ENCODE data around the gene GRIK4. TPM values are rescaled to one million over a fixed set of nuclear protein-coding genes. Genes with fewer than 3 reads are reported as not detected.

GRIK4 gene
- polyA plus RNA-seq, 1 donor from 2014 or later, result 3.4 TPM

DNA sequence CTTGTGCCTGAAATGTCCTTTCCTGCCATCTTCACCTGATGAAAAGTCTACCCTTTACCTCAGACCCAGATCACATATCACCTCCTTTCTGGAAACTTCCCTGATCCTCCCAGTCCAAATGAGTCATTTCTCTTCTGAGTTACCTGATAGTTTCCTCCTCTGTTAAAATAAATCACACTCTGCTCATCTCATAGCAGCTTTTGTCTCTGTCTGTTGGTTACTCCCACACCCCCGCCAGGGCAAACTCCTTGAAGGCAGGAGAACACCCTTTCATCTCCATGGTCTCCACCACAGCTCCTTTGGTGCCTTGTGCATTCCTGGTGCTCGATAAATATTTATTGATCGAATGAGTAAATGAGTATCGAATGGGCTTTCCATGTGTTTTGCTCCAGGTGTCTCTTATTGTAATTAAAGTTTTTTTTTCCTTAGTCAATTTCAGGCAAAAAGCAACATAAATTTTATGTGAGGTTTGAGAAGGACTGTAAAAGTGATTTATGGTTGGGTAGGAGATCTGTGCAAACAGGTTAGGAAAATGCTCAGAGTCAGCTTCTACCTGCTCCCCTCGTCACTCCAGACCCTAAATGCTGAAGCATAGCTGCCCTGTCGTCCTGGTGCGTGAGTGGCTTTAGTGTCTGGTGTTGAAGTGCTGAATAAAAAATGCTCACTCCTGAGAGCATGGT, 178.2 kb downstream of the GRIK4 start:
- H3K9ac ChIP-seq (ENCODE audit: low read length), result no peak overlapping the region
- no peaks in the 10 kb centered on the region for H3K36me3 ChIP-seq (ENCODE audit: insufficient read depth, low read length)
- H3K4me3 ChIP-seq (ENCODE audit: low read length), result no peak overlapping the region
- no peak overlapping the region for H3K4me2 ChIP-seq (ENCODE audit: low read length)
- H3K9me3 ChIP-seq (ENCODE audit: low read length), result no peaks in the 10 kb centered on the region
- H3K27me3 ChIP-seq (ENCODE audit: insufficient read depth, low read depth, low read length), result no peaks in the 10 kb centered on the region
- H3K9me2 ChIP-seq (ENCODE audit: insufficient read depth, low read length), result no peaks in the 10 kb centered on the region
- H3K79me2 ChIP-seq (replicated peaks; ENCODE audit: insufficient read depth, low read length), result no peaks in the 10 kb centered on the region
- H3K27ac ChIP-seq (ENCODE audit: low read length), result no peak overlapping the region
- no peaks in the 10 kb centered on the region for H4K20me1 ChIP-seq (ENCODE audit: insufficient read depth)
- no peak for TF ChIP-seq EP300 (conservative IDR thresholded peaks at IDR 0.05; ENCODE audit: poor library complexity, severe bottlenecking)
- TF ChIP-seq MXI1 (conservative IDR thresholded peaks at IDR 0.05; ENCODE audit: poor library complexity, severe bottlenecking), result no peak
- TF ChIP-seq TAF1 (IDR thresholded peaks at IDR 0.05; ENCODE audit: low read depth), result no peak
- no peak for TF ChIP-seq POLR2AphosphoS5 (IDR thresholded peaks at IDR 0.05)
- no peak for TF ChIP-seq RAD21 (conservative IDR thresholded peaks at IDR 0.05)
- TF ChIP-seq, protein P1, sequence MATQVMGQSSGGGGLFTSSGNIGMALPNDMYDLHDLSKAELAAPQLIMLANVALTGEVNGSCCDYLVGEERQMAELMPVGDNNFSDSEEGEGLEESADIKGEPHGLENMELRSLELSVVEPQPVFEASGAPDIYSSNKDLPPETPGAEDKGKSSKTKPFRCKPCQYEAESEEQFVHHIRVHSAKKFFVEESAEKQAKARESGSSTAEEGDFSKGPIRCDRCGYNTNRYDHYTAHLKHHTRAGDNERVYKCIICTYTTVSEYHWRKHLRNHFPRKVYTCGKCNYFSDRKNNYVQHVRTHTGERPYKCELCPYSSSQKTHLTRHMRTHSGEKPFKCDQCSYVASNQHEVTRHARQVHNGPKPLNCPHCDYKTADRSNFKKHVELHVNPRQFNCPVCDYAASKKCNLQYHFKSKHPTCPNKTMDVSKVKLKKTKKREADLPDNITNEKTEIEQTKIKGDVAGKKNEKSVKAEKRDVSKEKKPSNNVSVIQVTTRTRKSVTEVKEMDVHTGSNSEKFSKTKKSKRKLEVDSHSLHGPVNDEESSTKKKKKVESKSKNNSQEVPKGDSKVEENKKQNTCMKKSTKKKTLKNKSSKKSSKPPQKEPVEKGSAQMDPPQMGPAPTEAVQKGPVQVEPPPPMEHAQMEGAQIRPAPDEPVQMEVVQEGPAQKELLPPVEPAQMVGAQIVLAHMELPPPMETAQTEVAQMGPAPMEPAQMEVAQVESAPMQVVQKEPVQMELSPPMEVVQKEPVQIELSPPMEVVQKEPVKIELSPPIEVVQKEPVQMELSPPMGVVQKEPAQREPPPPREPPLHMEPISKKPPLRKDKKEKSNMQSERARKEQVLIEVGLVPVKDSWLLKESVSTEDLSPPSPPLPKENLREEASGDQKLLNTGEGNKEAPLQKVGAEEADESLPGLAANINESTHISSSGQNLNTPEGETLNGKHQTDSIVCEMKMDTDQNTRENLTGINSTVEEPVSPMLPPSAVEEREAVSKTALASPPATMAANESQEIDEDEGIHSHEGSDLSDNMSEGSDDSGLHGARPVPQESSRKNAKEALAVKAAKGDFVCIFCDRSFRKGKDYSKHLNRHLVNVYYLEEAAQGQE (IDR thresholded peaks at IDR 0.05; ENCODE audit: borderline replicate concordance), result no peak
- no peak for TF ChIP-seq EZH2 (IDR thresholded peaks at IDR 0.05; ENCODE audit: borderline replicate concordance, insufficient read depth, low read length, poor library complexity, severe bottlenecking)
- TF ChIP-seq, protein P2, sequence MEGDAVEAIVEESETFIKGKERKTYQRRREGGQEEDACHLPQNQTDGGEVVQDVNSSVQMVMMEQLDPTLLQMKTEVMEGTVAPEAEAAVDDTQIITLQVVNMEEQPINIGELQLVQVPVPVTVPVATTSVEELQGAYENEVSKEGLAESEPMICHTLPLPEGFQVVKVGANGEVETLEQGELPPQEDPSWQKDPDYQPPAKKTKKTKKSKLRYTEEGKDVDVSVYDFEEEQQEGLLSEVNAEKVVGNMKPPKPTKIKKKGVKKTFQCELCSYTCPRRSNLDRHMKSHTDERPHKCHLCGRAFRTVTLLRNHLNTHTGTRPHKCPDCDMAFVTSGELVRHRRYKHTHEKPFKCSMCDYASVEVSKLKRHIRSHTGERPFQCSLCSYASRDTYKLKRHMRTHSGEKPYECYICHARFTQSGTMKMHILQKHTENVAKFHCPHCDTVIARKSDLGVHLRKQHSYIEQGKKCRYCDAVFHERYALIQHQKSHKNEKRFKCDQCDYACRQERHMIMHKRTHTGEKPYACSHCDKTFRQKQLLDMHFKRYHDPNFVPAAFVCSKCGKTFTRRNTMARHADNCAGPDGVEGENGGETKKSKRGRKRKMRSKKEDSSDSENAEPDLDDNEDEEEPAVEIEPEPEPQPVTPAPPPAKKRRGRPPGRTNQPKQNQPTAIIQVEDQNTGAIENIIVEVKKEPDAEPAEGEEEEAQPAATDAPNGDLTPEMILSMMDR (IDR thresholded peaks at IDR 0.05; ENCODE audit: poor library complexity, severe bottlenecking), result no peak
- no peak for TF ChIP-seq SMC3 (conservative IDR thresholded peaks at IDR 0.05; ENCODE audit: poor library complexity)
- no peaks in the 10 kb centered on the region for H3F3A ChIP-seq (ENCODE audit: insufficient read depth, low read length, poor library complexity, severe bottlenecking)
- no peak overlapping the region for H2AFZ ChIP-seq (ENCODE audit: low read depth, low read length)

DNA sequence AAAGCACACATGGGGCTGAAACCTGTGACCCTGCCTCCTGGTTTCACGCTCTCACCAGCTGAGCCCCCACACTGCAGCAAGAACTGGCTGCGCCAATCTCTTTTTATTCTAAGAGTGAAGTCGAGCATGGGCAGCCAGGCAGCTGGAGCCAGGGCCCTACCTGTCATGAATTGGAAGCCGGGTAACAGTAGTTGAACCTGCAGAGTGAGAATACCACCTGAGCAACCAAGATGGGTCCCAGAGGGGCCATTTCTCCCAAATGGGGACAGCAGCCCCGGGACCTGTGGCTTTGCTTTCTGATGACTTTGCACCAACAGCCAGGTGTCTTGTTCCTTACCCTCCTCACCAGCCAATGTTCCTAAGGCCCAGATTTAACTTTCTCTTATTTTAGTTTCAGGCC, 178.9 kb downstream of the GRIK4 start:
- Histone ChIP-seq H3K4me2 (ENCODE audit: low read length) (no peak overlapping the region), H3K27me3 (ENCODE audit: insufficient read depth, low read depth, low read length) (no peaks in the 10 kb centered on the region), H3K9me3 (ENCODE audit: low read length) (no peaks in the 10 kb centered on the region), H3K27ac (ENCODE audit: low read length) (no peak overlapping the region), H2AFZ (ENCODE audit: low read depth, low read length) (no peak overlapping the region), H3F3A (ENCODE audit: insufficient read depth, low read length, poor library complexity, severe bottlenecking) (no peaks in the 10 kb centered on the region), H4K20me1 (ENCODE audit: insufficient read depth) (no peaks in the 10 kb centered on the region), H3K36me3 (ENCODE audit: insufficient read depth, low read length) (no peaks in the 10 kb centered on the region), H3K9ac (ENCODE audit: low read length) (no peak overlapping the region), H3K79me2 (replicated peaks; ENCODE audit: insufficient read depth, low read length) (no peaks in the 10 kb centered on the region), H3K4me3 (ENCODE audit: low read length) (no peak overlapping the region), H3K9me2 (ENCODE audit: insufficient read depth, low read length) (no peaks in the 10 kb centered on the region)
- TF ChIP-seq SMC3 (conservative IDR thresholded peaks at IDR 0.05; ENCODE audit: poor library complexity), result no peak
- TF ChIP-seq POLR2AphosphoS5 (IDR thresholded peaks at IDR 0.05), result no peak
- TF ChIP-seq RAD21 (conservative IDR thresholded peaks at IDR 0.05), result no peak
- TF ChIP-seq, protein P1 (IDR thresholded peaks at IDR 0.05; ENCODE audit: borderline replicate concordance), result no peak
- TF ChIP-seq EP300 (conservative IDR thresholded peaks at IDR 0.05; ENCODE audit: poor library complexity, severe bottlenecking), result no peak
- no peak for TF ChIP-seq MXI1 (conservative IDR thresholded peaks at IDR 0.05; ENCODE audit: poor library complexity, severe bottlenecking)
- TF ChIP-seq EZH2 (IDR thresholded peaks at IDR 0.05; ENCODE audit: borderline replicate concordance, insufficient read depth, low read length, poor library complexity, severe bottlenecking), result no peak
- TF ChIP-seq, protein P2 (IDR thresholded peaks at IDR 0.05; ENCODE audit: poor library complexity, severe bottlenecking), result no peak
- no peak for TF ChIP-seq TAF1 (IDR thresholded peaks at IDR 0.05; ENCODE audit: low read depth)

All from neural cell (in vitro differentiated cells).